ENCODE results near the gene LIFR.

LIFR gene

GRCh38 chr5:38465702-38466423 is 90.6 kb downstream of the LIFR start:
- DNase-seq (ENCODE audit: low spot score): no peak

GRCh38 chr5:38465061-38465460 is 91.4 kb downstream of the LIFR start:
- DNase-seq (ENCODE audit: low spot score): no peak

- DNase-seq (ENCODE audit: low spot score): no peak
These were observed 92.6 kb downstream of the LIFR start for GRCh38 chr5:38463634-38464521.

GRCh38 chr5:38462976-38463633 is 93.3 kb downstream of the LIFR start:
- DNase-seq (ENCODE audit: low spot score): no peak

GRCh38 chr5:38458174-38458573 is 98.3 kb downstream of the LIFR start:
- DNase-seq (ENCODE audit: low spot score): no peak

- peak; percentile 18 for DNase-seq (ENCODE audit: low spot score)
These were observed 99.6 kb downstream of the LIFR start for GRCh38 chr5:38456657-38457399.

GRCh38 chr5:38455796-38456330 is 100.6 kb downstream of the LIFR start:
- no peak for DNase-seq (ENCODE audit: low spot score)

GRCh38 chr5:38453921-38454320 is 102.5 kb downstream of the LIFR start:
- DNase-seq (ENCODE audit: low spot score): no peak

GRCh38 chr5:38453506-38453905 is 102.9 kb downstream of the LIFR start:
- no peak for DNase-seq (ENCODE audit: low spot score)

GRCh38 chr5:38452201-38452600 is 104.2 kb downstream of the LIFR start:
- no peak for DNase-seq (ENCODE audit: low spot score)

GRCh38 chr5:38451074-38451725 is 105.2 kb downstream of the LIFR start:
- DNase-seq (ENCODE audit: low spot score): no peak

GRCh38 chr5:38450627-38451026 is 105.8 kb downstream of the LIFR start:
- DNase-seq (ENCODE audit: low spot score): no peak

GRCh38 chr5:38448568-38449350 is 107.7 kb downstream of the LIFR start:
- DNase-seq (ENCODE audit: low spot score): no peak

GRCh38 chr5:38447786-38448185 is 108.7 kb downstream of the LIFR start:
- DNase-seq (ENCODE audit: low spot score): no peak

- no peak for DNase-seq (ENCODE audit: low spot score)
These were observed 109.4 kb downstream of the LIFR start for GRCh38 chr5:38447056-38447455.

- DNase-seq (ENCODE audit: low spot score): no peak
These were observed 110.4 kb downstream of the LIFR start for GRCh38 chr5:38446029-38446522.

- no peak for DNase-seq (ENCODE audit: low spot score)
These were observed 110.9 kb downstream of the LIFR start for GRCh38 chr5:38445374-38446028.

- no peak for DNase-seq (ENCODE audit: low spot score)
These were observed 113.1 kb downstream of the LIFR start for GRCh38 chr5:38443390-38443789.

- DNase-seq (ENCODE audit: low spot score): no peak
These were observed 114.2 kb downstream of the LIFR start for GRCh38 chr5:38442247-38442573.
